Measurements from ENCODE around the gene GNL1. TPM values are rescaled to one million over a fixed set of nuclear protein-coding genes. Genes with fewer than 3 reads are reported as not detected.
"Not testable (repeated sequence)": the region's sequence is repeated elsewhere in the genome, so short reads cannot be mapped to it uniquely, and the experiment has no call there.

GNL1 gene
- polyA plus RNA-seq, 2 donors: 27.9 to 29.0 TPM

- not testable (repeated sequence) for H3K36me3 ChIP-seq (ENCODE audit: control insufficient read depth in 2 of 2, insufficient read depth in 2 of 2, low read length in 1 of 2); H3K4me1 ChIP-seq (ENCODE audit: control insufficient read depth in 2 of 2, insufficient read depth in 2 of 2, low read length in 1 of 2); H3K4me3 ChIP-seq (ENCODE audit: low read depth in 1 of 2, low read length in 2 of 2); H3K27me3 ChIP-seq (ENCODE audit: control insufficient read depth in 1 of 2, insufficient read depth in 2 of 2, low read length in 2 of 2); H3K9me3 ChIP-seq (ENCODE audit: control insufficient read depth in 2 of 2, insufficient read depth in 1 of 2, low read depth in 1 of 2, low read length in 1 of 2)
- H3K27ac ChIP-seq (ENCODE audit: low read depth in 2 of 2, low read length in 1 of 2): peak overlapping the region in 1 of 2 donors; percentile 50
- WGBS, 2 donors: 79 to 85% methylated on average over 19 of the region's 19 CpGs
Measured at GRCh38 chr6:30518505-30519145, 37.7 kb downstream of the GNL1 start.

- H3K27me3 ChIP-seq (ENCODE audit: control insufficient read depth in 1 of 2, insufficient read depth in 2 of 2, low read length in 2 of 2); H3K4me1 ChIP-seq (ENCODE audit: control insufficient read depth in 2 of 2, insufficient read depth in 2 of 2, low read length in 1 of 2); H3K27ac ChIP-seq (ENCODE audit: low read depth in 2 of 2, low read length in 1 of 2): not testable (repeated sequence)
Measured at GRCh38 chr6:30517767-30518504, 38.4 kb downstream of the GNL1 start.

GRCh38 chr6:30516754-30517076 lies 39.6 kb downstream of the GNL1 start:
- not testable (repeated sequence) for H3K27me3 ChIP-seq (ENCODE audit: control insufficient read depth in 1 of 2, insufficient read depth in 2 of 2, low read length in 2 of 2); H3K36me3 ChIP-seq (ENCODE audit: control insufficient read depth in 2 of 2, insufficient read depth in 2 of 2, low read length in 1 of 2); H3K4me1 ChIP-seq (ENCODE audit: control insufficient read depth in 2 of 2, insufficient read depth in 2 of 2, low read length in 1 of 2); H3K4me3 ChIP-seq (ENCODE audit: low read depth in 1 of 2, low read length in 2 of 2); H3K9me3 ChIP-seq (ENCODE audit: control insufficient read depth in 2 of 2, insufficient read depth in 1 of 2, low read depth in 1 of 2, low read length in 1 of 2)
- 43 to 48% methylated on average over 9 of the region's 9 CpGs for WGBS, 2 donors
- H3K27ac ChIP-seq (ENCODE audit: low read depth in 2 of 2, low read length in 1 of 2): peak overlapping the region; percentile 96 to 98

More at GRCh38 chr6:30517767-30518504, 38.4 kb downstream of the GNL1 start:
- WGBS, 2 donors: 89 to 95% methylated on average over 17 to 21 of the region's 21 CpGs
- H3K9me3 ChIP-seq (ENCODE audit: control insufficient read depth in 2 of 2, insufficient read depth in 1 of 2, low read depth in 1 of 2, low read length in 1 of 2); H3K4me3 ChIP-seq (ENCODE audit: low read depth in 1 of 2, low read length in 2 of 2); H3K36me3 ChIP-seq (ENCODE audit: control insufficient read depth in 2 of 2, insufficient read depth in 2 of 2, low read length in 1 of 2): not testable (repeated sequence)

- H3K4me1 ChIP-seq (ENCODE audit: control insufficient read depth in 2 of 2, insufficient read depth in 2 of 2, low read length in 1 of 2): peaks cover 0 to 3% of the 10 kb centered on the region in 2 donors
- H3K36me3 ChIP-seq (ENCODE audit: control insufficient read depth in 2 of 2, insufficient read depth in 2 of 2, low read length in 1 of 2): no peaks in the 10 kb centered on the region
- no peaks in the 10 kb centered on the region for H3K27me3 ChIP-seq (ENCODE audit: control insufficient read depth in 1 of 2, insufficient read depth in 2 of 2, low read length in 2 of 2)
- 2 to 3% methylated on average over 33 of the region's 33 CpGs for whole genome bisulfite sequencing, 2 donors
- peak overlapping the region; percentile 96 to 98 for H3K27ac ChIP-seq (ENCODE audit: low read depth in 2 of 2, low read length in 1 of 2)
- H3K9me3 ChIP-seq (ENCODE audit: control insufficient read depth in 2 of 2, insufficient read depth in 1 of 2, low read depth in 1 of 2, low read length in 1 of 2): peaks cover 0 to 3% of the 10 kb centered on the region in 2 donors
- H3K4me3 ChIP-seq (ENCODE audit: low read depth in 1 of 2, low read length in 2 of 2): peak overlapping the region; percentile 49 to 56
Measured at GRCh38 chr6:30515944-30516753, 40.1 kb downstream of the GNL1 start.

- 55 to 66% methylated on average over 4 of the region's 4 CpGs for WGBS, 2 donors
- H3K27ac ChIP-seq (ENCODE audit: low read depth in 2 of 2, low read length in 1 of 2): peak overlapping the region; percentile 9 to 64
Measured at GRCh38 chr6:30515106-30515505, 41.2 kb downstream of the GNL1 start.

GRCh38 chr6:30513451-30513850 lies 42.8 kb downstream of the GNL1 start:
- Histone ChIP-seq H3K9me3 (ENCODE audit: control insufficient read depth in 2 of 2, insufficient read depth in 1 of 2, low read depth in 1 of 2, low read length in 1 of 2) (no peaks in the 10 kb centered on the region), H3K27ac (ENCODE audit: low read depth in 2 of 2, low read length in 1 of 2) (no peak overlapping the region), H3K36me3 (ENCODE audit: control insufficient read depth in 2 of 2, insufficient read depth in 2 of 2, low read length in 1 of 2) (no peaks in the 10 kb centered on the region), H3K27me3 (ENCODE audit: control insufficient read depth in 1 of 2, insufficient read depth in 2 of 2, low read length in 2 of 2) (no peaks in the 10 kb centered on the region), H3K4me3 (ENCODE audit: low read depth in 1 of 2, low read length in 2 of 2) (no peak overlapping the region), H3K4me1 (ENCODE audit: control insufficient read depth in 2 of 2, insufficient read depth in 2 of 2, low read length in 1 of 2) (no peaks in the 10 kb centered on the region)
- 95 to 97% methylated on average over 2 of the region's 2 CpGs for WGBS, 2 donors

More at GRCh38 chr6:30515106-30515505, 41.2 kb downstream of the GNL1 start:
- H3K9me3 ChIP-seq (ENCODE audit: control insufficient read depth in 2 of 2, insufficient read depth in 1 of 2, low read depth in 1 of 2, low read length in 1 of 2): peaks cover 0 to 3% of the 10 kb centered on the region in 2 donors
- H3K27me3 ChIP-seq (ENCODE audit: control insufficient read depth in 1 of 2, insufficient read depth in 2 of 2, low read length in 2 of 2): no peaks in the 10 kb centered on the region
- H3K4me1 ChIP-seq (ENCODE audit: control insufficient read depth in 2 of 2, insufficient read depth in 2 of 2, low read length in 1 of 2): no peaks in the 10 kb centered on the region
- no peak overlapping the region for H3K4me3 ChIP-seq (ENCODE audit: low read depth in 1 of 2, low read length in 2 of 2)
- H3K36me3 ChIP-seq (ENCODE audit: control insufficient read depth in 2 of 2, insufficient read depth in 2 of 2, low read length in 1 of 2): no peaks in the 10 kb centered on the region

- no peaks in the 10 kb centered on the region for H3K9me3 ChIP-seq (ENCODE audit: control insufficient read depth in 2 of 2, insufficient read depth in 1 of 2, low read depth in 1 of 2, low read length in 1 of 2)
- H3K27ac ChIP-seq (ENCODE audit: low read depth in 2 of 2, low read length in 1 of 2): no peak overlapping the region
- H3K36me3 ChIP-seq (ENCODE audit: control insufficient read depth in 2 of 2, insufficient read depth in 2 of 2, low read length in 1 of 2): no peaks in the 10 kb centered on the region
- H3K4me3 ChIP-seq (ENCODE audit: low read depth in 1 of 2, low read length in 2 of 2): no peak overlapping the region
- no peaks in the 10 kb centered on the region for H3K27me3 ChIP-seq (ENCODE audit: control insufficient read depth in 1 of 2, insufficient read depth in 2 of 2, low read length in 2 of 2)
- no peaks in the 10 kb centered on the region for H3K4me1 ChIP-seq (ENCODE audit: control insufficient read depth in 2 of 2, insufficient read depth in 2 of 2, low read length in 1 of 2)
- 73 to 82% methylated on average over 5 of the region's 5 CpGs for WGBS, 2 donors
Measured at GRCh38 chr6:30511169-30511546, 45.1 kb downstream of the GNL1 start.

GRCh38 chr6:30510419-30511168 lies 45.7 kb downstream of the GNL1 start:
- WGBS, 2 donors: 84 to 85% methylated on average over 10 of the region's 10 CpGs
- H3K27me3 ChIP-seq (ENCODE audit: control insufficient read depth in 1 of 2, insufficient read depth in 2 of 2, low read length in 2 of 2): no peaks in the 10 kb centered on the region
- H3K9me3 ChIP-seq (ENCODE audit: control insufficient read depth in 2 of 2, insufficient read depth in 1 of 2, low read depth in 1 of 2, low read length in 1 of 2): no peaks in the 10 kb centered on the region
- no peak overlapping the region for H3K27ac ChIP-seq (ENCODE audit: low read depth in 2 of 2, low read length in 1 of 2)
- H3K4me3 ChIP-seq (ENCODE audit: low read depth in 1 of 2, low read length in 2 of 2): no peak overlapping the region
- no peaks in the 10 kb centered on the region for H3K4me1 ChIP-seq (ENCODE audit: control insufficient read depth in 2 of 2, insufficient read depth in 2 of 2, low read length in 1 of 2)
- no peaks in the 10 kb centered on the region for H3K36me3 ChIP-seq (ENCODE audit: control insufficient read depth in 2 of 2, insufficient read depth in 2 of 2, low read length in 1 of 2)

All from esophagus (tissue), 2 donors.